Caco-2 (cell line): ENCODE measurements around the gene PCBP2. TPM values are rescaled to one million over a fixed set of nuclear protein-coding genes. Genes with fewer than 3 reads are reported as not detected.
"Not testable (repeated sequence)": the region's sequence is repeated elsewhere in the genome, so short reads cannot be mapped to it uniquely, and the experiment has no call there.

Experiments used
- Bru-seq: library from RNA; stranded (reverse); fragments of 400-500 nt; gene quantifications from one replicate; lab custom pipeline; 2021; lab: Mats Ljungman, UMichigan
- BruChase-seq, 2 experiments: library from RNA; stranded (reverse); fragments of 400-500 nt; gene quantifications; one replicate each; lab custom pipeline; 2021; lab: Mats Ljungman, UMichigan
- BruUV-seq: library from RNA; stranded (reverse); fragments of 400-500 nt; replicated peaks from 2 replicates; lab custom pipeline; 2021; lab: Mats Ljungman, UMichigan
- CTCF ChIA-PET: fragments of 300-600 bp; sonication (Branson Sonifier 250); formaldehyde crosslinking; loops from one replicate; lab custom pipeline; 2022; ENCODE audit warnings: antibody characterized with exemption; lab: Charles Lee
- POLR2A ChIA-PET: fragments of 300-600 bp; sonication (Branson Sonifier 250); formaldehyde crosslinking; loops from one replicate; lab custom pipeline; 2022; ENCODE audit warnings: antibody characterized with exemption; lab: Charles Lee
- DNase-seq, 2 experiments: peaks; one replicate each; pipeline versions ENCODE4 v3.0.0 to v3.0.0-alpha.2; 2020 to 2022
- H3K27me3 ChIP-seq: replicated peaks from 2 replicates; pipeline ENCODE4 v1.6.0; 2011; ENCODE audit warnings: low read length; ENCODE audit not compliant: control insufficient read depth, insufficient read depth
- H3K36me3 ChIP-seq: 2 replicates; pipeline ENCODE4 v1.5.1; 2011; ENCODE audit warnings: low read length; ENCODE audit not compliant: control insufficient read depth, insufficient read depth
- H3K4me1 ChIP-seq: fragments of 250-450 bp; sonication (Bioruptor Pico); 2 replicates; pipeline ENCODE4 v1.5.1; 2020; ENCODE audit warnings: mild to moderate bottlenecking
- H3K4me3 ChIP-seq: 2 replicates; pipeline ENCODE4 v1.5.1; 2011; ENCODE audit warnings: low read depth, mild to moderate bottlenecking, control low read depth, low read length
- H3K9me3 ChIP-seq: fragments of 250-450 bp; sonication (Bioruptor Pico); 2 replicates; pipeline ENCODE4 v1.5.1; 2020; ENCODE audit warnings: mild to moderate bottlenecking, moderate library complexity
- H3K27ac Mint-ChIP-seq: one replicate; pipeline ENCODE4 v1.8.0; 2022; ENCODE audit warnings: mixed read lengths; ENCODE audit not compliant: unreplicated experiment
- H3K27me3 Mint-ChIP-seq: one replicate; pipeline ENCODE4 v1.8.0; 2022; ENCODE audit warnings: mixed read lengths; ENCODE audit not compliant: insufficient read depth, unreplicated experiment
- H3K36me3 Mint-ChIP-seq: one replicate; pipeline ENCODE4 v1.8.0; 2022; ENCODE audit warnings: mild to moderate bottlenecking, mixed read lengths; ENCODE audit not compliant: insufficient read depth, unreplicated experiment
- H3K4me1 Mint-ChIP-seq: one replicate; pipeline ENCODE4 v1.8.0; 2022; ENCODE audit warnings: low read depth, mixed read lengths; ENCODE audit not compliant: unreplicated experiment
- H3K4me3 Mint-ChIP-seq: one replicate; pipeline ENCODE4 v1.8.0; 2022; ENCODE audit warnings: mild to moderate bottlenecking, moderate library complexity, mixed read lengths; ENCODE audit not compliant: unreplicated experiment
- H3K9me3 Mint-ChIP-seq: one replicate; pipeline ENCODE4 v1.8.0; 2022; ENCODE audit warnings: mixed read lengths; ENCODE audit not compliant: unreplicated experiment
- intact Hi-C: fragments of 100-400 bp; cut with micrococcal nuclease; formaldehyde crosslinking; loops from one replicate; pipeline ENCODE4 v1.10.0; 2022; ENCODE audit not compliant: unreplicated experiment
- long read RNA-seq: library from polyadenylated mRNA; stranded (forward); transcript quantifications from one replicate; pipeline ENCODE4 v2.0.0, GENCODE V29; 2022
- total RNA-seq: library from RNA; stranded (reverse); gene quantifications from 2 replicates; pipeline ENCODE4 v1.2.3, GENCODE V29; 2022
- TF ChIP-seq, protein P1 (sequence below), 2 experiments: fragments of 200-600 bp in 1 of 2; IDR thresholded peaks; 1 replicate in 1 of 2; 2 replicates in 1 of 2; pipeline versions ENCODE4 v1.5.1 to v1.8.0; 2011 to 2022; ENCODE audit warnings: antibody characterized with exemption in 1 of 2, control low read depth in 1 of 2, inconsistent platforms in 1 of 2, low read depth in 1 of 2, low read length in 1 of 2, mild to moderate bottlenecking in 1 of 2, moderate library complexity in 1 of 2; ENCODE audit not compliant: insufficient read depth in 1 of 2, severe bottlenecking in 1 of 2, unreplicated experiment in 1 of 2

PCBP2 gene
- 1,036 and 1,143 TPM in 2 replicates for total RNA-seq
- percentile 99 among the genes with signal in this experiment for Bru-seq, nascent RNA
- BruChase-seq, experiment 1, labeled RNA remaining after a 2-hour chase: percentile 99 among the genes with signal in this experiment
- percentile 99 among the genes with signal in this experiment for BruChase-seq, experiment 2, labeled RNA remaining after a 6-hour chase
- long read RNA-seq, transcript PCBP2-209 (3 exons, 1,696 nt): major isoform, 13 of 196 reads
- long read RNA-seq, transcript PCBP2-210 (8 exons, 1,919 nt): minor isoform, 7 of 196 reads
- long read RNA-seq, transcript PCBP2-203 (13 exons, 3,026 nt): minor isoform, 8 of 196 reads
- long read RNA-seq, transcript PCBP2-202 (15 exons, 1,814 nt): minor isoform, 5 of 196 reads
- long read RNA-seq, partial matches to known transcripts: 67 of 196 reads
- long read RNA-seq, other reads (novel, unspliced or antisense): 83 of 196 reads

DNA sequence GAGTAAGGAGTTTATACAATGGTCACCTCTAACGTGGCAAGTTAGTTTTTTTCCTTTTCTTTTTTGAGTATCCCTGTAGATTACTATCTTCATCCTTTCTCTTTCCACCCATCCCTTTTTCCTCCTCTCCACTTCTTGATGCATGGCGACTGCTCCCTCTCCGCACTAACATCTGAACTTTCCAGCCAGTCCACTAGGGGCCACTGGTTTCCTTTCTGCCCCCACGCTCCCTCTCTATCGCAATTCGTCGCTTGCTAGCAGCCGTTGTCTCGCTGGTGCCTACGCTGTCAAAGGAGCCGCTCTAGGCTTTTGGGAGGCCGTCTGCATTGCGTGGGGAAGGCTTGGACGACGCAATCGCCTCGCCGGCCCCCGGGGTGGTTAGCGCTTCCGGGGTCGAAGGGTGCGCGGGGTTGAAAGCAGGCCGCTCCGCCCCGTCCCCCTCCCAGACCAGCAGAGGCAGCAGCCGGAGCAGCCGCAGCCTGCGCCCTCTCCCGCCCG is at the start of gene PCBP2:
Gene PCBP2, plus strand, starts transcription at position 442 of the 498 bp plus-strand sequence. CDS start 2,699 bp downstream, outside the sequence.
- Mint-ChIP-seq H3K4me3 (peak within 1 kb of the TSS; percentile 79), H3K9me3 (no peaks in the 10 kb centered on the region), H3K27me3 (no peaks in the 10 kb centered on the region), H3K27ac (peak within 1 kb of the TSS; percentile 94), H3K4me1 (peaks cover 26% of the 10 kb centered on the region), H3K36me3 (peaks cover 75% of the 10 kb centered on the region)
- no TSS peak for BruUV-seq
- peaks cover 18% of the 10 kb centered on the region for H3K4me1 ChIP-seq
- peak; percentile 98 to 99 for DNase-seq
- H3K4me3 ChIP-seq: peak within 1 kb of the TSS; percentile 89
- no peaks in the 10 kb centered on the region for H3K27me3 ChIP-seq
- CTCF ChIA-PET: no interaction called here
- POLR2A ChIA-PET: no interaction called here
- no peaks in the 10 kb centered on the region for H3K9me3 ChIP-seq
- intact Hi-C loops: loop anchor here (1.0 to 2.0 kb wide), 2 partner anchors 10 to 49 kb away; partner anchors contain the start of genes PRR13 and TARBP2
- H3K36me3 ChIP-seq: peaks cover 8% of the 10 kb centered on the region
- TF ChIP-seq, protein P1, sequence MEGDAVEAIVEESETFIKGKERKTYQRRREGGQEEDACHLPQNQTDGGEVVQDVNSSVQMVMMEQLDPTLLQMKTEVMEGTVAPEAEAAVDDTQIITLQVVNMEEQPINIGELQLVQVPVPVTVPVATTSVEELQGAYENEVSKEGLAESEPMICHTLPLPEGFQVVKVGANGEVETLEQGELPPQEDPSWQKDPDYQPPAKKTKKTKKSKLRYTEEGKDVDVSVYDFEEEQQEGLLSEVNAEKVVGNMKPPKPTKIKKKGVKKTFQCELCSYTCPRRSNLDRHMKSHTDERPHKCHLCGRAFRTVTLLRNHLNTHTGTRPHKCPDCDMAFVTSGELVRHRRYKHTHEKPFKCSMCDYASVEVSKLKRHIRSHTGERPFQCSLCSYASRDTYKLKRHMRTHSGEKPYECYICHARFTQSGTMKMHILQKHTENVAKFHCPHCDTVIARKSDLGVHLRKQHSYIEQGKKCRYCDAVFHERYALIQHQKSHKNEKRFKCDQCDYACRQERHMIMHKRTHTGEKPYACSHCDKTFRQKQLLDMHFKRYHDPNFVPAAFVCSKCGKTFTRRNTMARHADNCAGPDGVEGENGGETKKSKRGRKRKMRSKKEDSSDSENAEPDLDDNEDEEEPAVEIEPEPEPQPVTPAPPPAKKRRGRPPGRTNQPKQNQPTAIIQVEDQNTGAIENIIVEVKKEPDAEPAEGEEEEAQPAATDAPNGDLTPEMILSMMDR (IDR thresholded peaks at IDR 0.05; ENCODE audit: insufficient read depth in 1 of 2, low read depth in 1 of 2, low read length in 1 of 2, severe bottlenecking in 1 of 2, unreplicated experiment in 1 of 2): peak; percentile 77 to 87

DNA sequence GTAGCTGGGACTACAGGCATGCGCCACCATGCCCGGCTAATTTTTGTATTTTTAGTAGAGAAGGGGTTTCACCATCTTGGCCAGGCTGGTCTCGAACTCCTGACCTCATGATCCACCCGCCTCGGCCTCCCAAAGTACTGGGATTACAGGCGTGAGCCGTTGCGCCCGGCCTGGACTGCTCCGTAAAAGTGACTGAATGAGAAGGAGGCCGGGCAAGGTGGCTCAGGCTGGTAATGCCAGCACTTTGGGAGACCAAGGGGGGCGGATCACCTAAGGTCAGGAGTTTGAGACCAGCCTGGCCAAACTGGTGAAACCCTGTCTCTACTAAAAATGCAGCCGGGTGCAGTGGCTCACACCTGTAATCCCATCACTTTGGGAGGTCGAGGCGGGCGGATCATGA is 49.6 kb upstream of the PCBP2 start:
- intact Hi-C loops, H3K9me3 Mint-ChIP-seq, H3K4me1 Mint-ChIP-seq, H3K9me3 ChIP-seq, H3K27me3 ChIP-seq, H3K27ac Mint-ChIP-seq, CTCF ChIA-PET, H3K4me3 Mint-ChIP-seq, POLR2A ChIA-PET, DNase-seq, H3K4me1 ChIP-seq, H3K27me3 Mint-ChIP-seq, H3K4me3 ChIP-seq, BruUV-seq, H3K36me3 ChIP-seq: not testable (repeated sequence)
- H3K36me3 Mint-ChIP-seq: peaks cover 74% of the 10 kb centered on the region

DNA sequence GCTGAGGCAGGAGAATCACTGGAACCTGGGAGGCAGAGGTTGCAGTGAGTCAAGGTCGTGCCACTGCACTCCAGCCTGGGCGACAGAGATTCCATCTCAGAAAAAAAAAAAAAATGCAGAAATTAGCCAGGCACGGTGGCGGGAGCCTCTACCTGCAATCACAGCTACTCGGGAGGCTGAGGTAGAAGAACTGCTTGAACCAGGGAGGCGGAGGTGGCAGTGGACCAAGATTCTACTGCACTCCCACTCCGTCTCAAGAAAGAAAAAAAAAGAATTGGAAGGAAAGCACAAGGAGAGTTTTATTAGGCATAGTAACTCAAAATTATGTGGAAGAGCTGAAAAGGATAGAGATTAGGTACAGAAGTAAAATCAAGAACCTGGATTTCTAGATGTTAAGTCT is 49.0 kb upstream of the PCBP2 start:
- no peaks in the 10 kb centered on the region for H3K36me3 ChIP-seq
- Mint-ChIP-seq H3K4me3 (no peak overlapping the region), H3K36me3 (peaks cover 69% of the 10 kb centered on the region), H3K27ac (no peak overlapping the region), H3K9me3 (no peaks in the 10 kb centered on the region), H3K27me3 (no peaks in the 10 kb centered on the region), H3K4me1 (no peaks in the 10 kb centered on the region)
- no peaks in the 10 kb centered on the region for H3K27me3 ChIP-seq
- no peaks in the 10 kb centered on the region for H3K9me3 ChIP-seq
- intact Hi-C loops: no loop called here
- ChIA-PET CTCF (no interaction called here), POLR2A (no interaction called here)
- H3K4me3 ChIP-seq: no peak overlapping the region
- BruUV-seq: no TSS peak
- no peaks in the 10 kb centered on the region for H3K4me1 ChIP-seq
- no peak for DNase-seq
- TF ChIP-seq, protein P1 (IDR thresholded peaks at IDR 0.05; ENCODE audit: insufficient read depth in 1 of 2, low read depth in 1 of 2, low read length in 1 of 2, severe bottlenecking in 1 of 2, unreplicated experiment in 1 of 2): no peak
